Breast epithelium (tissue), 4 donors: ENCODE data around the gene C16orf78. TPM values are rescaled to one million over a fixed set of nuclear protein-coding genes. Genes with fewer than 3 reads are reported as not detected.

Source experiments
- DNase-seq, 2 donors: peaks; one replicate each; pipeline ENCODE4 v3.0.0-alpha.2; 2019; ENCODE audit warnings: low spot score in 2 of 2
- H3K27ac ChIP-seq, 2 donors: fragments of 200-600 bp; sonication (generic) in 1 of 2; one replicate each; pipeline ENCODE4 v1.5.1; 2016 to 2019; ENCODE audit warnings: mild to moderate bottlenecking in 1 of 2
- H3K27me3 ChIP-seq, 2 donors: fragments of 200-600 bp; sonication (generic) in 1 of 2; one replicate each; pipeline versions ENCODE4 v1.5.1 to v1.6.0; 2017 to 2019; ENCODE audit warnings: control low read depth in 1 of 2, mild to moderate bottlenecking in 1 of 2
- H3K36me3 ChIP-seq: fragments of 200-600 bp; one replicate; pipeline ENCODE4 v1.5.1; 2019
- H3K4me1 ChIP-seq, 2 donors: fragments of 200-600 bp; sonication (generic); one replicate each; pipeline ENCODE4 v1.5.1; 2016 to 2019; ENCODE audit warnings: control low read depth in 1 of 2
- H3K4me3 ChIP-seq, 3 donors: fragments of 200-600 bp; sonication (generic); 1 replicate in 2 of 3; 2 replicates in 1 of 3; pipeline ENCODE4 v1.5.1; 2016 to 2019; ENCODE audit warnings: mild to moderate bottlenecking in 3 of 3, moderate library complexity in 2 of 3
- H3K9me3 ChIP-seq, 2 donors: fragments of 200-600 bp; sonication (generic) in 1 of 2; one replicate each; pipeline ENCODE4 v1.5.1; 2016 to 2019; ENCODE audit warnings: control low read depth in 1 of 2
- POLR2A ChIP-seq: fragments of 450-650 bp; IDR thresholded peaks from one replicate; pipeline ENCODE4 v1.6.1; 2016; ENCODE audit warnings: antibody characterized with exemption, mild to moderate bottlenecking, moderate library complexity
- POLR2AphosphoS5 ChIP-seq, 3 donors: sonication (generic); formaldehyde crosslinking; IDR thresholded peaks; one replicate each; pipeline ENCODE4 v1.6.1; 2017; ENCODE audit warnings: antibody characterized with exemption in 3 of 3
- intact Hi-C: fragments of 100-400 bp; cut with DNase I; formaldehyde crosslinking; loops from one replicate; pipeline ENCODE4 v1.15.1; 2023; ENCODE audit warnings: low total_unique reads
- total RNA-seq, 3 donors: library from RNA; depleted of rRNA; stranded (reverse); fragments of >200 nt; gene quantifications; one replicate each; pipeline ENCODE4 v1.1.0, GENCODE V29; 2016
- TF ChIP-seq, protein P1 (sequence below), 3 donors: fragments of 450-650 bp; IDR thresholded peaks; one replicate each; pipeline ENCODE4 v1.5.1; 2016 to 2017; ENCODE audit warnings: antibody characterized with exemption in 3 of 3, mild to moderate bottlenecking in 3 of 3, moderate library complexity in 3 of 3

Gene C16orf78
- total RNA-seq, 3 donors from 2014 or later = not detected

- Histone ChIP-seq H3K4me3 (no peak overlapping the region), H3K36me3 (no peaks in the 10 kb centered on the region), H3K27me3 (peaks cover 0 to 55% of the 10 kb centered on the region in 2 donors), H3K4me1 (no peaks in the 10 kb centered on the region), H3K9me3 (no peaks in the 10 kb centered on the region), H3K27ac (no peak overlapping the region)
- intact Hi-C loops = no loop called here
- TF ChIP-seq POLR2AphosphoS5 (IDR thresholded peaks at IDR 0.05) = no peak
- TF ChIP-seq POLR2A = no peak
- TF ChIP-seq, protein P1, sequence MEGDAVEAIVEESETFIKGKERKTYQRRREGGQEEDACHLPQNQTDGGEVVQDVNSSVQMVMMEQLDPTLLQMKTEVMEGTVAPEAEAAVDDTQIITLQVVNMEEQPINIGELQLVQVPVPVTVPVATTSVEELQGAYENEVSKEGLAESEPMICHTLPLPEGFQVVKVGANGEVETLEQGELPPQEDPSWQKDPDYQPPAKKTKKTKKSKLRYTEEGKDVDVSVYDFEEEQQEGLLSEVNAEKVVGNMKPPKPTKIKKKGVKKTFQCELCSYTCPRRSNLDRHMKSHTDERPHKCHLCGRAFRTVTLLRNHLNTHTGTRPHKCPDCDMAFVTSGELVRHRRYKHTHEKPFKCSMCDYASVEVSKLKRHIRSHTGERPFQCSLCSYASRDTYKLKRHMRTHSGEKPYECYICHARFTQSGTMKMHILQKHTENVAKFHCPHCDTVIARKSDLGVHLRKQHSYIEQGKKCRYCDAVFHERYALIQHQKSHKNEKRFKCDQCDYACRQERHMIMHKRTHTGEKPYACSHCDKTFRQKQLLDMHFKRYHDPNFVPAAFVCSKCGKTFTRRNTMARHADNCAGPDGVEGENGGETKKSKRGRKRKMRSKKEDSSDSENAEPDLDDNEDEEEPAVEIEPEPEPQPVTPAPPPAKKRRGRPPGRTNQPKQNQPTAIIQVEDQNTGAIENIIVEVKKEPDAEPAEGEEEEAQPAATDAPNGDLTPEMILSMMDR (IDR thresholded peaks at IDR 0.05) = no peak
- DNase-seq = no peak
These were observed 24.0 kb upstream of the C16orf78 start for GRCh38 chr16:49349446-49350168.

DNA sequence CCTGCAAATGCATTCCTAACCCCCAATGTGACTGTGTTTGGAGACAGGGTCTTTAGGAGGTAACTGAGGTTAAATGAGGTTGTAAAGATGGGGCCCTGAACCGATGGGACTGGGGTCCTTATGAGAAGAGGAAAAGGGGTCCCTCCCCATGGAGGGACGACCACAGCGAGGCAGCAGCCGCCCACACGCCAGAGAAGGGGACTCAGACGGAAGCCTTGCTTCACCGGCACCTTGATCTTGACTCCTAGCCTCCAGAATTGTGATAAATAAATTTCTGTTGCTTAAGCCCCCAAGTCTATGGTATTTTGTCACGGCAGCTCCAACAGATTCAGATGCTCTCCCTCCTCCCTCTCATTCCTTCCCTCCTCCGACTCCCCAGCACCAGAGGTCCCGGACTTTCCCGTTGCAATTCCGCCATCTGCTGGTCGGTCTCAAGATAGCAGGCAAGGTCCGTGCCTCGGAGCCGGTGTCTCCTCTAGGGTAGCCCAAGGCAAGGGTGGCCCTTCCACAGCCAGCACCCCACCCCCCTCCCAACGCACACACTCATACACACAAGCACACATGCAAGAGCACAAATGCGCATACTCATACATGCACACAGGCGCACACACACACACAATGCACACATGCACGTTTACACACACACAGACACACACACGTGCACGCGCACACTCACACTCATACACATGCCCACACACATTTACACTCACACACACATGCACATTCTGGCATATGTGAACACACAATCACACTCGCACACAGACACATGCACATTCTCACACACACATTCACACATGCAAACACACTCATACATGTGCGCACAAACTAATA lies 23.1 kb upstream of the C16orf78 start:
- Histone ChIP-seq H3K9me3 (no peaks in the 10 kb centered on the region), H3K4me3 (no peak overlapping the region), H3K27me3 (peaks cover 0 to 55% of the 10 kb centered on the region in 2 donors), H3K27ac (no peak overlapping the region), H3K4me1 (no peaks in the 10 kb centered on the region), H3K36me3 (no peaks in the 10 kb centered on the region)
- DNase-seq = peak in 1 of 2 donors; percentile 67
- no peak for TF ChIP-seq POLR2A
- TF ChIP-seq POLR2AphosphoS5 (IDR thresholded peaks at IDR 0.05) = no peak
- TF ChIP-seq, protein P1 (IDR thresholded peaks at IDR 0.05) = peak; percentile 43 to 72 (median 70)
- intact Hi-C loops = no loop called here

DNA sequence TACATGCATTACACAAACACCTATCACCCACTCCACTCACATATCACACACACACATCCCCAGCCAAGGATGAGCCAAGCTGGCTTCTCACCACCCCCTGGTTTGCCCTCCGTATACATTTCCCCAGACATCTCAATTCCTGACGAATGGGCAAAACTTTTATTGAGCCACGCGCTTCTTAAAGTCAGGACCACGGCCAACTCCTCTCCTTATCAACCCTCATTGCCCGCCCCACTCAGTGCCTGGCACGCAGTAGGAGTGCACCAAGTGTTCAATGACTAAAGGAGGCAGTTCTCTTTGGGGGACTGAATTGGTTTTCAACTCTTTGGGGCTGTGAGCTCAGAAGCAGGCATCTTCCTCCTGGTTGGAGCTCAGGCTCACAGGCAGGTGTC lies 22.5 kb upstream of the C16orf78 start:
- no peak for DNase-seq
- peaks cover 0 to 51% of the 10 kb centered on the region in 2 donors for H3K27me3 ChIP-seq
- H3K9me3 ChIP-seq = no peaks in the 10 kb centered on the region
- no peaks in the 10 kb centered on the region for H3K36me3 ChIP-seq
- H3K27ac ChIP-seq = no peak overlapping the region
- TF ChIP-seq POLR2A (no peak), POLR2AphosphoS5 (IDR thresholded peaks at IDR 0.05) (no peak)
- TF ChIP-seq, protein P1 (IDR thresholded peaks at IDR 0.05) = no peak
- intact Hi-C loops = no loop called here
- no peak overlapping the region for H3K4me3 ChIP-seq
- H3K4me1 ChIP-seq = no peaks in the 10 kb centered on the region

DNA sequence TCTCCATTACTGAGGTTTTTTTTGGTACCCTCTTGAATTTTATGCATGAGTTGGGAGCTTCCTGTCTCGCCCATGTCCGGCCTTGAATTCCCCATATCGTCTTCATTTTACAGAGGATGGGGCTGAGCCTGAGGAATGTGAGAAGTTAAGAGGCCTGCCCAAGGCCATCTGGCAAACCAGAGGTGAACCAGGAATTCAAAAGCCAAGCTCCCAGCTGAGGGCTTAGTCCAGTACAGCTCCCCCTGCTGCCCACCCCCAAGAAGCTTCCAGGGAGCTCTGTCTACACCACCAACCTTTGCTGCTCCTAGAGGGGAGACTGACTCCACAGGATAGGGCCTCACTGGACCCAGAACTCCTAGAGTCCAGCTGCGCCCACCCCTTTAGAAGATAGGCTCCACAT lies 20.7 kb upstream of the C16orf78 start:
- Histone ChIP-seq H3K9me3 (no peaks in the 10 kb centered on the region), H3K27ac (no peak overlapping the region), H3K36me3 (no peaks in the 10 kb centered on the region), H3K27me3 (peaks cover 0 to 33% of the 10 kb centered on the region in 2 donors), H3K4me1 (no peaks in the 10 kb centered on the region), H3K4me3 (no peak overlapping the region)
- intact Hi-C loops = no loop called here
- TF ChIP-seq, protein P1 (IDR thresholded peaks at IDR 0.05) = no peak
- no peak for TF ChIP-seq POLR2A
- TF ChIP-seq POLR2AphosphoS5 (IDR thresholded peaks at IDR 0.05) = no peak
- DNase-seq = no peak

DNA sequence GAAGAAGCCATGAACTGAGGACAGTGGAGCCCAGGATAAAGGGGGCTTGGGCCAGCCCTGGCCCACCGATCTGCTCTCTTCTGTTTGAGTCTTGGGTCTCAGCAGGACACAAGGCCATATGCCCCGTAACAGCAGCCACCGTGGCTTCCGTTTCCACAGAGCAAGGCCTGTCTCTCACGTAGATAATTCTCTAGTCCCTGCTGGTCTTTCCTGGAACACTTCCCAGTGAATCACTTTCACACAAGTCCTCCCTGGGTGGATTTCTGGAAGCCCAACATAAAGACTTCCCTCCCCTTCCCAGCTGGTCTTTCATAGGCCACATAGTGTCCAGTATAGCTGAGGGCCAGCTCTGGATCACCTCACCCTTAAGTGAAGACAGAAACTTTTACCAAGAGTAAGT lies 19.9 kb upstream of the C16orf78 start:
- Histone ChIP-seq H3K4me3 (no peak overlapping the region), H3K4me1 (no peaks in the 10 kb centered on the region), H3K27ac (no peak overlapping the region), H3K27me3 (peaks cover 0 to 25% of the 10 kb centered on the region in 2 donors), H3K36me3 (no peaks in the 10 kb centered on the region), H3K9me3 (no peaks in the 10 kb centered on the region)
- TF ChIP-seq, protein P1 (IDR thresholded peaks at IDR 0.05) = no peak
- TF ChIP-seq POLR2AphosphoS5 (IDR thresholded peaks at IDR 0.05) = no peak
- TF ChIP-seq POLR2A = no peak
- intact Hi-C loops = no loop called here
- no peak for DNase-seq
